ENCODE results near the gene ZNF511. TPM values are rescaled to one million over a fixed set of nuclear protein-coding genes. Genes with fewer than 3 reads are reported as not detected.

The ZNF511 gene
- total RNA-seq, 4 donors from 2014 or later = 23.1 to 45.5 (median 30.0) TPM

DNA sequence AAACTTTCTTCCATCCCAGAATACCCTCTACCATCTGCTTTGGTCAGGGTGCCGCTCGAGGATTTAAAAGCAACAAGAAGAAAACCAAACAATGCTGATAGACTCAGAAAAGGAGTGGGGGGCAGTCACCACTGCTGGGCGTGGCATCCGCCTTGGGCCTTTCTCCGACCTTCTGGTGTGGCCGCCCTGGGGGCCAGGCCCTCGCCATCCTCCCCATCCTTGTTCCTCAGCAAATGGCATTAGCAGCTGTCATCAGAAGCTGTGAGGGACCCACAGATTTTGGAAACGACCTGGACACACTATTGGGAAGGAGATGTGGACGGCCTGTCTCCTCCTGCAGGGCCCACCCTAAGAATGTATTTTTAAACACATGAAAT, 4.0 kb downstream of the ZNF511 start:
- no peak for DNase-seq
- intact Hi-C loops (cut with DNase I; ENCODE audit: low total_unique reads) = no loop called here
- Histone ChIP-seq H3K36me3 (no peaks in the 10 kb centered on the region), H3K27ac (no peak overlapping the region), H3K4me1 (peaks cover 0 to 3% of the 10 kb centered on the region in 2 donors), H3K4me3 (no peak overlapping the region), H3K9me3 (no peaks in the 10 kb centered on the region), H3K27me3 (no peaks in the 10 kb centered on the region)
- TF ChIP-seq, protein P1, sequence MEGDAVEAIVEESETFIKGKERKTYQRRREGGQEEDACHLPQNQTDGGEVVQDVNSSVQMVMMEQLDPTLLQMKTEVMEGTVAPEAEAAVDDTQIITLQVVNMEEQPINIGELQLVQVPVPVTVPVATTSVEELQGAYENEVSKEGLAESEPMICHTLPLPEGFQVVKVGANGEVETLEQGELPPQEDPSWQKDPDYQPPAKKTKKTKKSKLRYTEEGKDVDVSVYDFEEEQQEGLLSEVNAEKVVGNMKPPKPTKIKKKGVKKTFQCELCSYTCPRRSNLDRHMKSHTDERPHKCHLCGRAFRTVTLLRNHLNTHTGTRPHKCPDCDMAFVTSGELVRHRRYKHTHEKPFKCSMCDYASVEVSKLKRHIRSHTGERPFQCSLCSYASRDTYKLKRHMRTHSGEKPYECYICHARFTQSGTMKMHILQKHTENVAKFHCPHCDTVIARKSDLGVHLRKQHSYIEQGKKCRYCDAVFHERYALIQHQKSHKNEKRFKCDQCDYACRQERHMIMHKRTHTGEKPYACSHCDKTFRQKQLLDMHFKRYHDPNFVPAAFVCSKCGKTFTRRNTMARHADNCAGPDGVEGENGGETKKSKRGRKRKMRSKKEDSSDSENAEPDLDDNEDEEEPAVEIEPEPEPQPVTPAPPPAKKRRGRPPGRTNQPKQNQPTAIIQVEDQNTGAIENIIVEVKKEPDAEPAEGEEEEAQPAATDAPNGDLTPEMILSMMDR (IDR thresholded peaks at IDR 0.05) = no peak
- TF ChIP-seq POLR2A (IDR thresholded peaks at IDR 0.05) = no peak

DNA sequence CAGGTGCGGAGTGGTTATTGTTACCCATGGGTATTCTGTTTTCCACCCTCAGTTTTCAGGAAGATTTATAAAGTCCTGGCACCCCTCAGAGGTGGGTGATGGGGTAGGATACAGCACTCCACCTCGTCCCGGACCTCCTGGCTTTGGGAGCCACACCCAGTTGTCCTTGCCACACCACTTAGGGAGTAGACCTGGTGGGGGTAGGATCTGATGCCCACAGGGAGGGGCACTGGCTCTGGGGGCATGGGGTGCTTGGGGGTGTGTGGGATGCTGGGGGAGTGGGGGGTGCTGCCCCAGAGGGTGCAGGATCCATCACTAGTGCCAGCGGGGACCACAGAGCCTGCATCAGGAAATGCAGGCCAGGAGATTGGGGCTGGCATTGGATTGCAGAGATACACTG, 4.5 kb downstream of the ZNF511 start:
- Histone ChIP-seq H3K4me3 (no peak overlapping the region), H3K36me3 (no peaks in the 10 kb centered on the region), H3K4me1 (no peaks in the 10 kb centered on the region), H3K9me3 (no peaks in the 10 kb centered on the region), H3K27me3 (no peaks in the 10 kb centered on the region), H3K27ac (peak overlapping the region in 1 of 2 donors; percentile 48)
- TF ChIP-seq, protein P1 (IDR thresholded peaks at IDR 0.05) = no peak
- no peak for TF ChIP-seq POLR2A (IDR thresholded peaks at IDR 0.05)
- intact Hi-C loops (cut with DNase I; ENCODE audit: low total_unique reads) = no loop called here
- no peak for DNase-seq

DNA sequence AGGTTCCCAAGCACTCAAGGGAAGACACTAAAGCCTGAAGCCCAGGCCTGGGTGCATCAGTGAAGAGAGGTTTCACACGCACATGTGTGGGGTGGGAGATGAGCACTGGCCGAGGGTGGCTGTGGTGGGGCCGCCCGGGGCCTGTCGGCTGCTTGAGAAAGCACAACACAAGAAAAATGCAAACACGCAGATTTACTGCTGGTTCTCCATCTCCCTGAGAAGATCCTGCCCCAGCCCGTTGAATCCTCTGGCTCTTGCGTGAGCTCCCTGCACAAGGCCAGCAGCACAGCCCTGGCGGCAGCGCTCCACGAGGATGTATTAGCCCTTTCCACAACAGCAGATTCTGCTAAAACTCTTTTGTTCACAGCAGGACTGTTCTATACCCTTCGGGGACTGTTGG, 6.2 kb downstream of the ZNF511 start:
- Histone ChIP-seq H3K4me1 (no peaks in the 10 kb centered on the region), H3K4me3 (no peak overlapping the region), H3K27ac (peak overlapping the region; percentile 48 to 57), H3K36me3 (no peaks in the 10 kb centered on the region), H3K9me3 (no peaks in the 10 kb centered on the region), H3K27me3 (no peaks in the 10 kb centered on the region)
- TF ChIP-seq, protein P1 (IDR thresholded peaks at IDR 0.05) = no peak
- TF ChIP-seq POLR2A (IDR thresholded peaks at IDR 0.05) = no peak
- no peak for DNase-seq
- intact Hi-C loops (cut with DNase I; ENCODE audit: low total_unique reads) = no loop called here

DNA sequence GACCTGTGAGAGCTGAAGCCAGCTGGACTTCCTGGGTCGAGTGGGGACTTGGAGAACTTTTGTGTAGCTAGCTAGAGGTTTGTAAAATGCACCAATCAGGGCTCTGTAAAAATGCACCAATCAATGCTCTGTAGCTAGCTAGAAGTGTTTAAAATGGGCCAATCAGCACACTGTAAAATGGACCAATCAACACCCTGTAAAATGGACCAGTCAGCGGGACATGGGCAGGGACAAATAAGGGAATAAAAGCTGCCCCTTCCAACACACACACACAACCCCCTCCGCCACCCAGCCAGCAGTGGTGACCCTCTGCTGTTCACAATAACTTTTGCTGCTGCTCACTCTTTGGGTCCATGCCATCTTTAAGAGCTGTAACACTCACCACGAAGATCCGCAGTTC, 7.1 kb downstream of the ZNF511 start:
- Histone ChIP-seq H3K27ac (peak overlapping the region in 1 of 2 donors; percentile 39), H3K9me3 (no peaks in the 10 kb centered on the region), H3K27me3 (no peaks in the 10 kb centered on the region), H3K4me1 (no peaks in the 10 kb centered on the region), H3K36me3 (no peaks in the 10 kb centered on the region), H3K4me3 (no peak overlapping the region)
- no peak for DNase-seq
- intact Hi-C loops (cut with DNase I; ENCODE audit: low total_unique reads) = no loop called here
- no peak for TF ChIP-seq POLR2A (IDR thresholded peaks at IDR 0.05)
- TF ChIP-seq, protein P1 (IDR thresholded peaks at IDR 0.05) = no peak

DNA sequence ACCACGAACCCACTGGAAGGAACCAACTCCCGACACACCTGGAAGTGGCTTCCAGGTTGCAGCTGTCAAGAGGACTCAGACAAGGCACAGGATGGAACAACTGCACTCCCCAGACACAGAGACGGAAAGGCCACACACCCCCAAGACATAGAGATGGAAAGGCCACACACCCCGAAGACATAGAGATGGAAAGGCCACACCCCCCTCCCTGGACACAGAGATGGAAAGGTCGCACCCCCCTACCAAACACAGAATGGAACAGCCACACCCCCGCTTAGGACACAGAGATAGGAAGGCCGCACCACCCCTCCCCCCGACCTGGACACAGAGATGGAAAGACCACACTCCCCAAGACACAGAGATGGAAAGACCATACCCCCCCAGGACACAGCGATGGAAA, 7.6 kb downstream of the ZNF511 start:
- intact Hi-C loops (cut with DNase I; ENCODE audit: low total_unique reads) = no loop called here

More for the DNA sequence above, 7.6 kb downstream of the ZNF511 start:
- TF ChIP-seq POLR2A (IDR thresholded peaks at IDR 0.05) = no peak
- TF ChIP-seq, protein P1 (IDR thresholded peaks at IDR 0.05) = no peak
- Histone ChIP-seq H3K4me1 (no peaks in the 10 kb centered on the region), H3K4me3 (no peak overlapping the region), H3K27me3 (no peaks in the 10 kb centered on the region), H3K27ac (no peak overlapping the region), H3K36me3 (no peaks in the 10 kb centered on the region), H3K9me3 (no peaks in the 10 kb centered on the region)
- DNase-seq = no peak

Data from uterus (tissue), 4 donors.